MG63 (cell line): Measurements from ENCODE around the gene ERC1. TPM values are rescaled to one million over a fixed set of nuclear protein-coding genes. Genes with fewer than 3 reads are reported as not detected.

ENCODE experiments used
- DNase-seq: peaks from one replicate; pipeline ENCODE4 v3.0.0-alpha.2; 2020
- H3K27me3 ChIP-seq: fragments of 250-450 bp; sonication (Bioruptor Pico); 2 replicates; pipeline ENCODE4 v1.5.1; 2020; ENCODE audit warnings: mild to moderate bottlenecking, moderate library complexity
- H3K36me3 ChIP-seq: fragments of 250-450 bp; sonication (Bioruptor Pico); 2 replicates; pipeline ENCODE4 v1.5.1; 2020; ENCODE audit warnings: mild to moderate bottlenecking, moderate library complexity
- H3K4me3 ChIP-seq: fragments of 250-450 bp; sonication (Bioruptor Pico); 2 replicates; pipeline ENCODE4 v1.5.1; 2020; ENCODE audit warnings: mild to moderate bottlenecking, moderate library complexity
- H3K9me3 ChIP-seq: fragments of 250-450 bp; sonication (Bioruptor Pico); 2 replicates; pipeline ENCODE4 v1.5.1; 2020; ENCODE audit warnings: mild to moderate bottlenecking, moderate library complexity
- total RNA-seq: library from RNA; depleted of rRNA; stranded (reverse); fragments of >200 nt; shearing (Covaris generic); gene quantifications from 2 replicates; pipeline ENCODE4 v1.2.3, GENCODE V29; 2014; ENCODE audit warnings: low replicate concordance

Gene ERC1
- total RNA-seq, 1 experiment from 2014 or later: 24.4 TPM

DNA sequence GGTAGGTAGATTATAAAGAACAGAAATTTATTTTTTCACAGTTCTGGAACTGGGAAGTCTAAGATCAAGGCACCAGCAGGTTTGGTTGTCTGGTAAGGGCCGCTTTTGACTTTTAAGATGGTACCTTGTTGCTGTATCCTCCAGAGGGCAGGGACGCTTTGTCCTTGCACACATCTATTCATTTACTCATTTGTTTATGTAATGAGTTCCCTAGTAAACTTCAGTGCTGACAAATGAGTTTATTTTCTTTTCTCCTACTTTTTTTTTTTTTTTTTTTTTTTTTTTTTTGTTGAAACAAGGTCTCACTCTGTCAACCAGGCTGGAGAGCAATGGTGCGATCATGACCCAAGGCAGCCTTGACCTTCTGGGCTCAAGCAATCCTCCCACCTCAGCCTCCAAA is 407.6 kb downstream of the ERC1 start:
- peak; percentile 46 for DNase-seq
- Histone ChIP-seq H3K36me3 (peaks cover 8% of the 10 kb centered on the region), H3K4me3 (no peak overlapping the region), H3K9me3 (no peaks in the 10 kb centered on the region; the same call in 1 of the 2 replicates), H3K27me3 (no peaks in the 10 kb centered on the region)

DNA sequence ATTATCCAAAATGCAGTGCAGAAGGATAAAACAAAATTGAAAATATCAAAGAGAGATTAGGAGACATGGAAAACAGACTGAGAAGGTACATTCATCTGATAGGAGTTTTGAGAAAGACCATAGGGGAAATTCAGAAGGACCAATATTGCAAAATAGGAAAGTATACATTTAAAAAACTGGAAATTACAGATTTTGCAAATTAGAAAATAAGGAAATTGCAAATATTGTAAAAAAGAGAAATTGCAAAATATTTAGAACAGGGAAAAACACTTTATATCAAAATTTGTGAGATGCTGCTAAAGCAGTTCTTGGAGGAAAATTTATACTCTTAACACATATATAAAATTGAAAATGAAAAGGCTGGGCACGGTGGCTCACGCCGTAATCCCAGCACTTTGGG is 410.9 kb downstream of the ERC1 start:
- Histone ChIP-seq H3K36me3 (peaks cover 6% of the 10 kb centered on the region), H3K9me3 (no peaks in the 10 kb centered on the region), H3K27me3 (no peaks in the 10 kb centered on the region), H3K4me3 (no peak overlapping the region)
- no peak for DNase-seq

- no peaks in the 10 kb centered on the region for H3K9me3 ChIP-seq
- no peaks in the 10 kb centered on the region for H3K27me3 ChIP-seq
- no peak for DNase-seq
- H3K4me3 ChIP-seq: no peak overlapping the region
- peaks cover 7% of the 10 kb centered on the region for H3K36me3 ChIP-seq
Observed at GRCh38 chr12:1403417-1403816, 412.4 kb downstream of the ERC1 start.

DNA sequence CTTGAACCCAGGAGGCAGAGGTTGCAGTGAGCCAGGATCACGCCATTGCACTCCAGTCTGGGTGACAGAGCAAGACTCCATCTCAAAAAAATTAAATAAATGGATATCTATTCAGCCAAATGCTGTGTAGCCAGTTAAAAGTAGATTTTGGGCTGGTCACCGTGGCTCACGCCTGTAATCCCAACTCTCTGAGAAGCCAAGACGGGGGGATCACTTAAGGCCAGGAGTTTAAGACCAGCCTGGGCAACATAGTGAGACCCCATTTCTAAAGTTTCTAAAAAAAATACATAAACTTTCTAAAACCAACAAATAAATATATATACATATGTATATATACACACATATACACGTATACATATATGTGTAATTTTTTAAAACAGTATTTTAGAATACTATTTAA is 414.6 kb downstream of the ERC1 start:
- H3K36me3 ChIP-seq: peaks cover 12% of the 10 kb centered on the region
- DNase-seq: no peak

GRCh38 chr12:1410794-1411193 is 419.8 kb downstream of the ERC1 start:
- Histone ChIP-seq H3K36me3 (peaks cover 26% of the 10 kb centered on the region), H3K27me3 (no peaks in the 10 kb centered on the region), H3K4me3 (no peak overlapping the region), H3K9me3 (no peaks in the 10 kb centered on the region)
- no peak for DNase-seq

More for the DNA sequence above, 414.6 kb downstream of the ERC1 start:
- Histone ChIP-seq H3K9me3 (no peaks in the 10 kb centered on the region), H3K4me3 (no peak overlapping the region), H3K27me3 (no peaks in the 10 kb centered on the region)

GRCh38 chr12:1413930-1414329 is 422.9 kb downstream of the ERC1 start:
- no peak for DNase-seq

DNA sequence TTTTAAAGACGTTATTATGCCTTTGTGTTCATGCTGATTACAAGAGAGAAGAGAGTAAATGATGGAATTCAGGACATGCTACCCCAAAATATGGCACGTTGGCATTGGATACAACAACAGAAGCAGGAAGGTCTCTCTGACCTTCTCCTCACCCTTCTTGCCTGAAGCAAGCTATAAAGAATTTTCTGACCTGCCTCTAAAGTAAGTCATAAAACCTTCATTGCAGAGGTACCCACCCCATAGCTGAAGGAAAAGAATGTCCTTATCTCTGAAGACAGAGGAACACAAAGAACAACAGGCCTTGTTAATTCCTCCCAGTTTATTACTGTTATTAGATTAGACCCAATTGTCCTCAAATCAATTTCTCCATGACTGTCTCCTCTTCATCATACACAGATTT is 427.1 kb downstream of the ERC1 start:
- Histone ChIP-seq H3K4me3 (no peak overlapping the region), H3K9me3 (peaks cover 25% of the 10 kb centered on the region), H3K27me3 (no peaks in the 10 kb centered on the region), H3K36me3 (peaks cover 53% of the 10 kb centered on the region)
- no peak for DNase-seq

More at GRCh38 chr12:1413930-1414329, 422.9 kb downstream of the ERC1 start:
- Histone ChIP-seq H3K36me3 (peaks cover 33% of the 10 kb centered on the region), H3K9me3 (peaks cover 3% of the 10 kb centered on the region; the same call in 1 of the 2 replicates), H3K4me3 (no peak overlapping the region), H3K27me3 (no peaks in the 10 kb centered on the region)

GRCh38 chr12:1419849-1420371 is 428.9 kb downstream of the ERC1 start:
- Histone ChIP-seq H3K27me3 (no peaks in the 10 kb centered on the region), H3K9me3 (peaks cover 25% of the 10 kb centered on the region), H3K4me3 (no peak overlapping the region), H3K36me3 (peaks cover 49% of the 10 kb centered on the region)
- DNase-seq: no peak

DNA sequence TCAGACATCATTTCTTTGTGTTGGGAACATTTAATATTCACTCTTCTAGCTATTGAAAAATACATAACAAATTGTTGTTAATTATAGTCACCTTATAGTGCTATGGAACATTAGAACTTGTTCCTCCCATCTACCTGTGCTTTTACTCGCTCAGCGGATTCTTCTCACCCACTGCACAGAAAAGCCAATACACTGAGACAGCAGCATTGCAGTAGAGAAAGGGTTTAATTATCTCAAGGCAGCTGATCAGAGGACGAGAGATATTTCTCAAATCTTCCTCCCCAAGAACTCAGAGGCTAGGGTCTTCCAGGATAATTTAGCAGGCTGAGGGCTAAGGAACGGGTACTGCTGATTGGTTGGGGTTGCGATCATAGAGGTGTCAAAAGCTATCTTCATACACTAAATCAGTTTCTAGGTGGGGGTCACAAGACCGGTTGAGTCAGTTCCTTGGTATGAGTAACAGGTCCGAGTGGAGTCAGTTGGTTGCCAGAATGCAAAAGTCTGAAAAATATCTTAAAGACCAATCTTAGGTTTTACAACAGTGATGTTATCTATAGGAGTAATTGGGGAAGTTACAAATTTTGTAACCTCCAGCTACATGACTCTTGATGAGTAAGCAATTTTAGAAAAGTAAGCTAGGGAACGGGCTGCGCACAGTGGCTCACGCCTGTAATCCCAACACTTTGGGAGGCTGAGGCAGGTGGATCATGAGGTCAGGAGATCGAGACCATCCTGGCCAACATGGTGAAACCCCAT is 430.2 kb downstream of the ERC1 start:
- peaks cover 50% of the 10 kb centered on the region for H3K36me3 ChIP-seq
- peaks cover 25% of the 10 kb centered on the region for H3K9me3 ChIP-seq
- DNase-seq: no peak
- no peaks in the 10 kb centered on the region for H3K27me3 ChIP-seq
- no peak overlapping the region for H3K4me3 ChIP-seq

DNA sequence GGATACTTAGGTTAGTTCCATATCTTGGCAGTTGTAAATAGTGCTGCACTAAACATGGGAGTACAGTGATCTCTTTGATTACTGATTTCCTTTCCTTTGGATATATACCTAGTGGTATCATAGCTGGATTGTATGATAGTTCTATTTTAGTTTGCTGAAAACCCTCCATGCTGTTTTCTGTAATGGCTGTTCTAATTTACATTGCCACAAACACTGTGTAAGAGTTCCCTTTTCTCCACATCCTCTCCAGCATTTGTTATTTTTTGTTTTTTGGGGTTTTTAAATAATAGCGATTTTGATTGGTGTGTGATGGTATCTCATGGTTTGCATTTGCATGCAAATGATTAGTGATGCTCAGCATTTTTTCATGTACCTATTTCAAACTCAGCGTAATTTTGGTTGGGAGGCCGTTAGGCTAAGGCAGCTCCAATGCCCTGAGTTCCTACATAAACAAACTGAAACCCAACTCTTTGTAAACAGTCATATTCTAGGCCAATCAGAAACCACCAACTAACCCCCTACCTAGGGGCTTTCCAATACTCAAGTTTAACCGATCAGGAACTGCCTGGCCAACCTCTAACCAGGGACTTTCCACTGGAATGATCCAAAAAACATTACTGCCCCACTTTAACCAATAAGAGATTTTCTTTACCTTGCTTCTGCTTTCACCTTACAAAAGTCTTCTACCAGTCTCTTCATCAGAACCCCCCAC is 431.7 kb downstream of the ERC1 start:
- H3K27me3 ChIP-seq: no peaks in the 10 kb centered on the region
- DNase-seq: no peak
- H3K9me3 ChIP-seq: peaks cover 25% of the 10 kb centered on the region
- H3K36me3 ChIP-seq: peaks cover 56% of the 10 kb centered on the region
- H3K4me3 ChIP-seq: no peak overlapping the region

- no peak for DNase-seq
- H3K4me3 ChIP-seq: no peak overlapping the region
- peaks cover 41% of the 10 kb centered on the region for H3K36me3 ChIP-seq
- H3K9me3 ChIP-seq: peaks cover 19% of the 10 kb centered on the region
- H3K27me3 ChIP-seq: no peaks in the 10 kb centered on the region
Observed at GRCh38 chr12:1424674-1425395, 433.8 kb downstream of the ERC1 start.

DNA sequence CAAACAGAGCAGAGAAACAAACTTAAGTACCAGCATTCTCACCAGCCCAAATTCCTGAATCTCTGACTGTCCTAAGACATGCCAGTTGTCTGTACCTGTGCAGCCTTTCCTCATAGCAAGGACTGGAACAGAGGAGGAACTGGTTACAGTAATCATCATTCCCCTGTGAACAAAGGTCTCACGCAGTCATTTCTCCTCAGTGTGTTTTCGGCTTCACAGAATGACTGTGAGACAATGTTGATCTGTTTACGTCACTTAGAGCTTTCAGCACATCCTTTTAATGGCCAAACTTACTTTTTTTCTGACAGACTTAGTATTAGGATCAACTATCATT is 434.3 kb downstream of the ERC1 start:
- no peak for DNase-seq
- H3K27me3 ChIP-seq: no peaks in the 10 kb centered on the region
- peaks cover 37% of the 10 kb centered on the region for H3K36me3 ChIP-seq
- no peak overlapping the region for H3K4me3 ChIP-seq
- peaks cover 15% of the 10 kb centered on the region for H3K9me3 ChIP-seq

DNA sequence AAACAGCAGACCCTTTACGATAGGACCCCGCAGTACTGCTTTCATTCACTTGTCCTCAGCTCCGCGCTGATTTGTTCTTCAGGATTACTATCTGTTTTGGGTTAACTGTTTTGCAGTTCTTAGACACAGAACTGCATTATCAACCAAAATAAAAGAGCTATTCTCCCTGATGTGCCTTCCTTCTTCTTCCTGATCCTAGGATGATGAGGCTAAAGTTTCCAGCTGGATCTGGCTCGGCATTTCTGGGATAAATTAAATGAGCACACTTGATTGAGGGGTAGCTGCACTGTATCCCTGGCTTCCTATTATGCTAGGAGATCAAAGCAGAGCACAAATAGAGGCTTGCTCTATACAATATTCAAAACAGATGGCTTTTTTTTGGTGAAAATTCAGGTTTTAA is 437.6 kb downstream of the ERC1 start:
- Histone ChIP-seq H3K27me3 (no peaks in the 10 kb centered on the region), H3K4me3 (no peak overlapping the region), H3K9me3 (no peaks in the 10 kb centered on the region), H3K36me3 (peaks cover 21% of the 10 kb centered on the region)
- no peak for DNase-seq

GRCh38 chr12:1429980-1430379 is 439.0 kb downstream of the ERC1 start:
- Histone ChIP-seq H3K9me3 (no peaks in the 10 kb centered on the region), H3K27me3 (no peaks in the 10 kb centered on the region), H3K36me3 (peaks cover 21% of the 10 kb centered on the region), H3K4me3 (no peak overlapping the region)
- peak; percentile 87 for DNase-seq

DNA sequence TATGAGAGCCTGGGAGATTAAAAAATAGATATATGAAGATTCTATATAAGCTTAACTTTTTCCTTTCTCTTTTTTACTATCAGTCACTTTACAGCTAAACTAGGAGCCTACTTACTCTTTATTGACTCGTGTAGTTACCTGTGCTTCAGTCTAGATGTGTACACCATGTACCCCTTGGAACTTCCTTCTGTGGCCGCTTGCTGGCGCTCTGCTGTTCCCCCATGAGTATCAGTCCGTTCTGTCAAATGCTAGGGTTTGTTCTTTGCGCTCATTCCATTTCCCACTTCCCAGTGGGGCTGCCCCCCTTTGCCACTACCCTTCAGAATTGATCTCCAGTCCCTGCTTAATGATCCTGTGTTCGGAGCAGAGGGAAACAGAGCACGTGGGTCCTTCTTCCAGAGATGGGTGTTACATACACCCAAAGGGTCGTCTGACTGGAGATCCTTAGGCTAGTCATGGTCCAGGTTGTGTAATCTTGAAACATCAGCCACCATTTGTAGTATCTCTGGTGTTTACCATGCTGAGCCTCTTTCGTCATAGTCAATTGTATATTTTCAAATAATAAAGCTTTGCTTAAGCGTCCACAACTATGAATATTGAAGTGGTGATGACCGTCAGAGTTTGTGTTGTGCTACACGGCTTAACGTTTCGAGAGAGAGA is 443.4 kb downstream of the ERC1 start:
- no peak overlapping the region for H3K4me3 ChIP-seq
- no peak for DNase-seq

DNA sequence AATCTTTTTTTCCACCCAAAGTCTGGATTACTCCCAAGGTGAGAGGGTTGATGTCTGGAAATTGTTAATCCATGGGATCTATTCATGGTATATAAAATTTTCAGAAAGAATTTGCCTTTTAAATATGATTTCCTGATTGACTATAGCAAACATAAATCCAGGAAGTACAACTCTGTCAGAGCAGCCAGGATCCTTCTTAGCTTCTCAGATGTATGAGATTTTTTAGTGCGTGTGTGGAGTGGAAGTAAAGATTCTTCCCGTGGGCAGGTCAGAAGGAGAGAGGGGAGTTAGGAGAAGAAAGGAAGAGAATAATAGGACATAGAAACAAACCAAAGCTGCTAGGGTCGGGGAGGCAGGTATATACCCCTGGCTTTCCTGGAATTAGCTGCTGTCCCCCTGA is 444.0 kb downstream of the ERC1 start:
- Histone ChIP-seq H3K9me3 (no peaks in the 10 kb centered on the region), H3K4me3 (no peak overlapping the region), H3K36me3 (peaks cover 9% of the 10 kb centered on the region), H3K27me3 (no peaks in the 10 kb centered on the region)
- DNase-seq: no peak

More for the DNA sequence above, 443.4 kb downstream of the ERC1 start:
- H3K9me3 ChIP-seq: no peaks in the 10 kb centered on the region
- no peaks in the 10 kb centered on the region for H3K27me3 ChIP-seq
- H3K36me3 ChIP-seq: peaks cover 9% of the 10 kb centered on the region

DNA sequence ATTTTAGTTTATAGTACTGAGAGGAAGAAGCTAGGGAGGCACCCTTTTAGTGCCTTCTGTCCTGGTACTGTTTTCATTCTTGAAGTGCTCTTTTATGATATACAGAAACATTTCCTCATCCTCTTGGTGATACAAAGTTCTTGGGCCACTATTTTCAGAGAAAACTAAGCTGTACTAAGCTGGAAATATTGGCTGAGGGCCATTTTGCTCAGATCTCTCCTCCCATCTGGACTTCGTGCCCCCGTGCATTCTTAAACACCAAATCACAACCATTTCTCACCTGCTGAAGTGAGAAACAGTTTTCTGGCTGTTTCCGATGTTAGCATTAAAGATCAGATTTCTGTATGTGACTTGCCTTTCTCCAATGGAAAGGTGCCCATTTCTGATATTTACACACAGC is 444.4 kb downstream of the ERC1 start:
- H3K9me3 ChIP-seq: no peaks in the 10 kb centered on the region
- DNase-seq: no peak
- no peaks in the 10 kb centered on the region for H3K27me3 ChIP-seq
- H3K36me3 ChIP-seq: peaks cover 9% of the 10 kb centered on the region
- H3K4me3 ChIP-seq: no peak overlapping the region
